ENCODE results near the gene MYOF. TPM values are rescaled to one million over a fixed set of nuclear protein-coding genes. Genes with fewer than 3 reads are reported as not detected.

The MYOF gene
- total RNA-seq, 1 donor = 379 TPM

DNA sequence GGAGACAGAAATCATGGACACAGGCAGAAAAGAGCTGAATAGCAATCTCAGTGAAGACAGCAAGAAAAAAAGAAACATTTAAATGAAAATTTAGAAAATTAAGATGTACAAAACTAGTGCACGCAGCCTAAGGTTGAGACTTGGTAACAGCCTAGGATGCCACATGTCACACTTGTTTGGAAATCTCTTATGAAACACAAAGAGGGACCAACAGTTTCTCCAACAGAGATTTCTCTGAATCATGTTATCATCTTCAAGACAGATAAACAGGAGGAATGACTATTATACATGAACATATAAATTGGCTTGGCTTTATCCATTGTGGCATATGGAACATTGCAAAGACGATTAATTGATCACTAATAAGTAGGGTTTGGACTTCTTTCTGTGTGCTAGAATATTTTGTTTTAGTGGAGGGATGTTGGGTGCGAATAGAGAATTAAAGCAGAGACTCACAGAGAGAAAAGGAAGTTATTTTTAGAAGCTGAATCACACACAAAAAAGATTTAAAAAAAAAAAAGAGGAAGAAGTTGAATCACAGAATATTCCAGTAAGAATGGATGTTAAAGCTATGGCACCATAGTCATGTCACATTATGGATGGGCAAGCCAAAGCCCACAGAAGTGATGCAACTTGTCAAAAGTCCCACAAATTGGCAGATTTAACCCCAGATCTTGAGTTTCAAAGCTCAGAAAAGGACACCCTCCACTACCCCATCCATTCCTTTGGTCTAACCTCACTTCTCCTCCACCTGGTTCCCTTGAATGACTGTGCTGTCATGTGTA lies 91.6 kb downstream of the MYOF start:
- no peaks in the 10 kb centered on the region for H3K9me3 ChIP-seq (ENCODE audit: low read depth, low read length)
- H3K36me3 ChIP-seq (ENCODE audit: insufficient read depth, low read length) = peaks cover 76% of the 10 kb centered on the region
- no peak for DNase-seq (ENCODE audit: insufficient read length, low spot score, missing footprints)
- peak overlapping the region; percentile 76 for H3K27ac ChIP-seq (ENCODE audit: low read depth, low read length)
- H4K20me1 ChIP-seq (ENCODE audit: insufficient read depth, low read length) = no peaks in the 10 kb centered on the region
- H3K4me1 ChIP-seq (ENCODE audit: insufficient read depth, low read length) = peaks cover 42% of the 10 kb centered on the region
- TF ChIP-seq, protein P1, sequence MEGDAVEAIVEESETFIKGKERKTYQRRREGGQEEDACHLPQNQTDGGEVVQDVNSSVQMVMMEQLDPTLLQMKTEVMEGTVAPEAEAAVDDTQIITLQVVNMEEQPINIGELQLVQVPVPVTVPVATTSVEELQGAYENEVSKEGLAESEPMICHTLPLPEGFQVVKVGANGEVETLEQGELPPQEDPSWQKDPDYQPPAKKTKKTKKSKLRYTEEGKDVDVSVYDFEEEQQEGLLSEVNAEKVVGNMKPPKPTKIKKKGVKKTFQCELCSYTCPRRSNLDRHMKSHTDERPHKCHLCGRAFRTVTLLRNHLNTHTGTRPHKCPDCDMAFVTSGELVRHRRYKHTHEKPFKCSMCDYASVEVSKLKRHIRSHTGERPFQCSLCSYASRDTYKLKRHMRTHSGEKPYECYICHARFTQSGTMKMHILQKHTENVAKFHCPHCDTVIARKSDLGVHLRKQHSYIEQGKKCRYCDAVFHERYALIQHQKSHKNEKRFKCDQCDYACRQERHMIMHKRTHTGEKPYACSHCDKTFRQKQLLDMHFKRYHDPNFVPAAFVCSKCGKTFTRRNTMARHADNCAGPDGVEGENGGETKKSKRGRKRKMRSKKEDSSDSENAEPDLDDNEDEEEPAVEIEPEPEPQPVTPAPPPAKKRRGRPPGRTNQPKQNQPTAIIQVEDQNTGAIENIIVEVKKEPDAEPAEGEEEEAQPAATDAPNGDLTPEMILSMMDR (IDR thresholded peaks at IDR 0.05; ENCODE audit: extremely low read depth, low read depth, low read length) = no peak
- no peak overlapping the region for H3K4me3 ChIP-seq (ENCODE audit: insufficient read depth, low read length)
- no peak overlapping the region for H2AFZ ChIP-seq (ENCODE audit: low read length)
- peaks cover 12% of the 10 kb centered on the region for H3K79me2 ChIP-seq (ENCODE audit: insufficient read depth, low read length)
- no peaks in the 10 kb centered on the region for H3K27me3 ChIP-seq (ENCODE audit: insufficient read depth, low read length)
- peak overlapping the region; percentile 29 for H3K4me2 ChIP-seq (ENCODE audit: insufficient read depth, low read length)

DNA sequence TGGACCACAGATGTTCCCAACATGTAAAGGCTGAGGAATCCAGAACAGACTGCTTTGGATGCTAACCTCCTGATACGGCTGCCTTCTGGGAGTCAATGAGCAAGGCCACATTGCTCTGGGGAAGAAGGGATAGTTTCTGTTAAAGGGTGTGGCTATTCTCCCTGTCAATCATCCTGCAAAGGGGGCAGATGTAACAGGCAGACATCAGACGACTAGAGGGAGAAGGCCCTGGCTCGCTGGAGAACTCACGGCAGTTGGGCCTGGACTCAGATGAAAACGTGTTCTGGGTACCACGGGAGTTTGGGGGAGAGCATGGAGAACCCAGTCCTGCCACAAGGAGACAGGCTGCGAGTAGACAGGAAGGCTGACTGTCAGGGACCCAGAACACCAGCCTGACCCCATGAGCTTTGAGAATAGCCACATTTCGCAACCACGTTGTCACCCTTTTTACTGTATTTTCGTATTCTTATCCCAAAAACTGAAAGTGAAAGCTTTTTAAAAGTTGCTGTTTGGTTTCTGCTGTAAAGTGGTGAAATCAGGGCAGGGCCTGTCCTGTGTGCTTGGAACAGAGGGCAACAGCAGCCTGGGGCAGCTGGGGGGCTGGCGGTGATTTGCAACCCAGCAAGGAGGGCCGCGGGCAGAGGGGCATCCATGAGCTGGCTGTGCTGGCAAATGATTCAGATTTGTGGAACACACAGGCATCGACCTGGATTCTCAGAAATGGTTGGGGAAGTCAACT lies 95.3 kb downstream of the MYOF start:
- no peaks in the 10 kb centered on the region for H3K27me3 ChIP-seq (ENCODE audit: insufficient read depth, low read length)
- H3K79me2 ChIP-seq (ENCODE audit: insufficient read depth, low read length) = peaks cover 18% of the 10 kb centered on the region
- peaks cover 70% of the 10 kb centered on the region for H3K36me3 ChIP-seq (ENCODE audit: insufficient read depth, low read length)
- TF ChIP-seq, protein P1 (IDR thresholded peaks at IDR 0.05; ENCODE audit: extremely low read depth, low read depth, low read length) = peak; percentile 17
- H3K27ac ChIP-seq (ENCODE audit: low read depth, low read length) = peak overlapping the region; percentile 60
- H3K4me1 ChIP-seq (ENCODE audit: insufficient read depth, low read length) = peaks cover 53% of the 10 kb centered on the region
- H4K20me1 ChIP-seq (ENCODE audit: insufficient read depth, low read length) = no peaks in the 10 kb centered on the region
- H3K4me3 ChIP-seq (ENCODE audit: insufficient read depth, low read length) = peak overlapping the region; percentile 11
- DNase-seq (ENCODE audit: insufficient read length, low spot score, missing footprints) = no peak
- H2AFZ ChIP-seq (ENCODE audit: low read length) = no peak overlapping the region
- peak overlapping the region; percentile 43 for H3K4me2 ChIP-seq (ENCODE audit: insufficient read depth, low read length)
- H3K9me3 ChIP-seq (ENCODE audit: low read depth, low read length) = no peaks in the 10 kb centered on the region

DNA sequence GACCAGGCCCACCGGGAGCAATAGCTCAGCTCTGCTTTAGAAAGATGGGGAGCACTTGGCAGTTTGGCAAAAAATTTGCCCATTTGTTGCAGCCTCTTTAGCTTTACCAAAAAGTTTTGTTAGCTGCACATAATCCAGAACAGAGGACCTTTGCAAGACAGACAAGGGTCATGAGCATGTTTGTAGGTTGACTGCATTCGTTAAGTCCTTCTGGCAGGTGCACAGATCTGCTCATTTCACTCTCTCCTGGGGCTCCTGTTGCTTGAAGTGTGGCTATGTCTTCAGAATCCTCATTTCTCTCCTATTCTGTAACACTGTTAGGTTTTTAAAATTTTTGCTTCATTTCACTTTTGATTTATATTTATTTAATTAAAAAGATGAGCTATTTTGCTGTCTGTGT lies 96.8 kb downstream of the MYOF start:
- Histone ChIP-seq H3K4me1 (ENCODE audit: insufficient read depth, low read length) (peaks cover 50% of the 10 kb centered on the region), H3K79me2 (ENCODE audit: insufficient read depth, low read length) (peaks cover 23% of the 10 kb centered on the region), H2AFZ (ENCODE audit: low read length) (no peak overlapping the region), H3K27me3 (ENCODE audit: insufficient read depth, low read length) (no peaks in the 10 kb centered on the region), H4K20me1 (ENCODE audit: insufficient read depth, low read length) (no peaks in the 10 kb centered on the region), H3K4me2 (ENCODE audit: insufficient read depth, low read length) (no peak overlapping the region), H3K9me3 (ENCODE audit: low read depth, low read length) (no peaks in the 10 kb centered on the region), H3K4me3 (ENCODE audit: insufficient read depth, low read length) (no peak overlapping the region), H3K27ac (ENCODE audit: low read depth, low read length) (peak overlapping the region; percentile 98), H3K36me3 (ENCODE audit: insufficient read depth, low read length) (peaks cover 84% of the 10 kb centered on the region)
- TF ChIP-seq, protein P1 (IDR thresholded peaks at IDR 0.05; ENCODE audit: extremely low read depth, low read depth, low read length) = no peak
- DNase-seq (ENCODE audit: insufficient read length, low spot score, missing footprints) = no peak

DNA sequence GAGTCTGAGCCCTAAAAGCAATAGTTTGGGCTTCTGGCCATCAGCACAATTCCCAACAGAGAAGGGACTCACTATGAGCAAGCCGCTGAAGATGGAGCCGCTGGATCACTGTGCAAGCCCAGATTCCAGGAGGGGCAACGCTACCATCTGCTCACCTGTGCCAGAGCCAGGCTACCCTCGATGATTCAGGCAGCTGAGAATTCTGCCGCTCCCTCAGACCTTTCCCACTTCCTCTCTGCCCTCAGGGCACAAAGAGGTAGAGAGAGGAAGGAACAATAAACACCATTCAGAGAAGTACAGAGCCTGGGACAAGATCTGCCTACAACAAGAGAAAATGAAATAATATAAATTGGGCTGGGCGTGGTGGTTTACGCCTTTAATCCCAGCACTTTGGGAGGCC lies 98.1 kb downstream of the MYOF start:
- Histone ChIP-seq H3K36me3 (ENCODE audit: insufficient read depth, low read length) (peaks cover 79% of the 10 kb centered on the region), H3K79me2 (ENCODE audit: insufficient read depth, low read length) (peaks cover 18% of the 10 kb centered on the region), H3K4me3 (ENCODE audit: insufficient read depth, low read length) (peak overlapping the region; percentile 16), H3K9me3 (ENCODE audit: low read depth, low read length) (no peaks in the 10 kb centered on the region), H2AFZ (ENCODE audit: low read length) (no peak overlapping the region), H3K4me2 (ENCODE audit: insufficient read depth, low read length) (peak overlapping the region; percentile 23), H3K4me1 (ENCODE audit: insufficient read depth, low read length) (peaks cover 58% of the 10 kb centered on the region), H3K27me3 (ENCODE audit: insufficient read depth, low read length) (no peaks in the 10 kb centered on the region), H3K27ac (ENCODE audit: low read depth, low read length) (peak overlapping the region; percentile 98), H4K20me1 (ENCODE audit: insufficient read depth, low read length) (no peaks in the 10 kb centered on the region)
- DNase-seq (ENCODE audit: insufficient read length, low spot score, missing footprints) = no peak
- TF ChIP-seq, protein P1 (IDR thresholded peaks at IDR 0.05; ENCODE audit: extremely low read depth, low read depth, low read length) = no peak

Measured in osteoblast (primary cell).